ENCODE results near the gene ARL10.

Gene ARL10

DNA sequence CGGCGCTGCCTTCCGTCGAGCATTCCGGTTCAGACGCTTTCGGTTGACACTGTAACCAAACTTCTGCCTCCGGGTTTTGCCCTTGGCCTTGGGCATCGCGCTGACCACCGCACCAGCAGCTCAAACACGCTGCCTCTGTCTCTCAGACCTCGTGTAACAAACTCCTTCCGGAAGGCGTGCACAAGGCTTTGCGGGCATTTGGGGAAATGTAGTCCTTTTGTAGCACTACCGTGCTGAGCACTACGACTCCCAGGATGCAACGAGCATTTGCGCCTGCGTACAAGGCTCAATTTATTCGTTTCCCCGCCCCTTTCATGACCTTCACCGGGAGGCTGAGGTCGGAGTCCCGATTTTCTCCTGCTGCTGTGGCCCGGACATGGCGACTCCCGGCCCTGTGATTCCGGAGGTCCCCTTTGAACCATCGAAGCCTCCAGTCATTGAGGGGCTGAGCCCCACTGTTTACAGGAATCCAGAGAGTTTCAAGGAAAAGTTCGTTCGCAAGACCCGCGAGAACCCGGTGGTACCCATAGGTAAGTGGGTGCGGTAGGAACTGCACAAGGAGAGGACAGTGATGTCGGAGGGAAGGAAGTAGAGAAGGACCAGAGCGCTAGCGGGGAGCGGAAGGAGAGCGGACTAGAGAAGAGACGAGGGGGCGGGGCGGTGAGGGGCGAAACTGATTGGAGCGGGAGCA is 23.3 kb downstream of the ARL10 start, which contains the start of the genes HIGD2A and NOP16:
HIGD2A (plus strand) TSS at position 308 of the 691 bp plus-strand sequence; CDS start at position 377, 69 bp downstream.
NOP16 (minus strand) TSS at position 155 of the 691 bp plus-strand sequence; CDS start at position 96, 59 bp downstream.
- TF ChIP-seq, protein P1, sequence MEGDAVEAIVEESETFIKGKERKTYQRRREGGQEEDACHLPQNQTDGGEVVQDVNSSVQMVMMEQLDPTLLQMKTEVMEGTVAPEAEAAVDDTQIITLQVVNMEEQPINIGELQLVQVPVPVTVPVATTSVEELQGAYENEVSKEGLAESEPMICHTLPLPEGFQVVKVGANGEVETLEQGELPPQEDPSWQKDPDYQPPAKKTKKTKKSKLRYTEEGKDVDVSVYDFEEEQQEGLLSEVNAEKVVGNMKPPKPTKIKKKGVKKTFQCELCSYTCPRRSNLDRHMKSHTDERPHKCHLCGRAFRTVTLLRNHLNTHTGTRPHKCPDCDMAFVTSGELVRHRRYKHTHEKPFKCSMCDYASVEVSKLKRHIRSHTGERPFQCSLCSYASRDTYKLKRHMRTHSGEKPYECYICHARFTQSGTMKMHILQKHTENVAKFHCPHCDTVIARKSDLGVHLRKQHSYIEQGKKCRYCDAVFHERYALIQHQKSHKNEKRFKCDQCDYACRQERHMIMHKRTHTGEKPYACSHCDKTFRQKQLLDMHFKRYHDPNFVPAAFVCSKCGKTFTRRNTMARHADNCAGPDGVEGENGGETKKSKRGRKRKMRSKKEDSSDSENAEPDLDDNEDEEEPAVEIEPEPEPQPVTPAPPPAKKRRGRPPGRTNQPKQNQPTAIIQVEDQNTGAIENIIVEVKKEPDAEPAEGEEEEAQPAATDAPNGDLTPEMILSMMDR (IDR thresholded peaks at IDR 0.05; ENCODE audit: low read depth, low read length, missing control alignments): no peak
- peak within 1 kb of the TSS; percentile 85 for H3K4me3 ChIP-seq (replicated peaks; ENCODE audit: low read depth, low read length)
- peak; percentile 99 for DNase-seq (ENCODE audit: extremely low read depth, low read depth)

GRCh38 chr5:176389135-176390123 is 24.1 kb downstream of the ARL10 start:
- TF ChIP-seq, protein P1 (IDR thresholded peaks at IDR 0.05; ENCODE audit: low read depth, low read length, missing control alignments): no peak
- no peak for DNase-seq (ENCODE audit: extremely low read depth, low read depth)

DNA sequence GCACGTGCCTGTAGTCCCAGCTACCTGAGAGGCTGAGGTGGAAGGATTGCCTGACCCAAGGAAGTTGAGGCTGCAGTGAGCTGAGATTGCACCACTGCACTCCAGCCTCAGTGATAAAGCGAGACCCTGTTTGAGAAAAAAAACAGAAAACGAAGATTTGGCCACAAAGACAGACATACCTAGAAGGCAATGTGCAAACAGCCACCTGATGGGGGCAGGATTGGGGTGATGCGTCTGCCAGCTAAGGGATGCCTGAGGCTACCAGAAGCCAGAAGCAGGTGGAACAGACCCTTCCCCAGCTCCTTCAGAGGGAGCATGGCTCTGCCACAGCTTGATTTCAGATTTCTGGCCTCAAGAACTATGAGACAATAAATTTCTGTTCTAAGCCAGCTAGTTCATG is 26.2 kb downstream of the ARL10 start:
- TF ChIP-seq, protein P1 (IDR thresholded peaks at IDR 0.05; ENCODE audit: low read depth, low read length, missing control alignments): no peak
- DNase-seq (ENCODE audit: extremely low read depth, low read depth): no peak

More at GRCh38 chr5:176389135-176390123, 24.1 kb downstream of the ARL10 start:
- H3K4me3 ChIP-seq (replicated peaks; ENCODE audit: low read depth, low read length): peak overlapping the region; percentile 85

GRCh38 chr5:176391999-176392398 is 26.7 kb downstream of the ARL10 start:
- TF ChIP-seq, protein P1 (IDR thresholded peaks at IDR 0.05; ENCODE audit: low read depth, low read length, missing control alignments): no peak
- H3K4me3 ChIP-seq (replicated peaks; ENCODE audit: low read depth, low read length): no peak overlapping the region
- no peak for DNase-seq (ENCODE audit: extremely low read depth, low read depth)

More for the DNA sequence above, 26.2 kb downstream of the ARL10 start:
- H3K4me3 ChIP-seq (replicated peaks; ENCODE audit: low read depth, low read length): no peak overlapping the region

DNA sequence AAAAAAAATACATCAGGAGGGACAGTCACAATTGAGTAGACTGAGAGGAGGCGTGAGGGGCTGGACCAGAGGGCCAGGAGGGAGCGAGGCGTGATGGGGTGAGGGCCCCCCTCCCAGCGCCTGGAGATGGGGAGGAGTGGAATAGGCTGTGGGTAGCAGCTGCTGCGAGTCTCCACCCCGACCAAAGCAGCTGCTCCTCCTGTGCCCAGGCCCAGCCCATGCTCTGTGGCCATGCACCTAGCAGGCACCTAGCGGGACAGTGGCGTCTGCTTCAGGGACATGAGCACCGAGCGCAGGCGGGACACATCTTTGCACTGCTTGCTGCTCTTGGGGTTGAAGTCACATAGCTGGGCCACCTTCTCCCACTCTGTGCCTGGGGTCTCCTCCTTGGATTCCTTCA is 27.2 kb downstream of the ARL10 start:
- DNase-seq (ENCODE audit: extremely low read depth, low read depth): no peak

DNA sequence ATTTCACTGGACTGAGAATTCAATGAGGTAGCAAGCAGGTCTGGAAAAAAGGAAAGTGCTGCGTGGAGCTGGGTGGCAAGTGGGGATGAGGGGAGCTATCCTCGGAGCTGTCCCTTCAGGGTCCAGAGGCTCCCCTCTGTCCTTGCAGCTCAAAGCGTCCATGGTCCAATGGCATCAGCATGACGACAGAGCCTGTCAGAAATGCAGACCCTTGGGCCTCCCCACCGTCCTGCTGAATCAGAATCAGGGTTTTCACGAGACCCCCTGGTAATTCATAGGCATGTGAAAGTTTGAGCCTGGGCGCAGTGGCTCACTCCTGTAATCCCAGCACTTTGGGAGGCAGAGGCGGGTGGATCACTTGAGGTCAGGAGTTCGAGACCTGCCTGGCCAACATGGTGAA is 28.8 kb downstream of the ARL10 start:
- TF ChIP-seq, protein P1 (IDR thresholded peaks at IDR 0.05; ENCODE audit: low read depth, low read length, missing control alignments): no peak
- DNase-seq (ENCODE audit: extremely low read depth, low read depth): no peak
- H3K4me3 ChIP-seq (replicated peaks; ENCODE audit: low read depth, low read length): no peak overlapping the region

More for the DNA sequence above, 27.2 kb downstream of the ARL10 start:
- TF ChIP-seq, protein P1 (IDR thresholded peaks at IDR 0.05; ENCODE audit: low read depth, low read length, missing control alignments): no peak
- no peak overlapping the region for H3K4me3 ChIP-seq (replicated peaks; ENCODE audit: low read depth, low read length)
